HG02885 (cell line): Measurements from ENCODE around the gene TBP.
"Not testable (repeated sequence)": the region's sequence is repeated elsewhere in the genome, so short reads cannot be mapped to it uniquely, and the experiment has no call there.

Experiments
- ATAC-seq: cut with Tn5 transposase; IDR thresholded peaks from one replicate; pipeline ENCODE4 v1.9.1; 2021; ENCODE audit warnings: mild to moderate bottlenecking; ENCODE audit not compliant: unreplicated experiment, poor library complexity

The TBP gene

DNA sequence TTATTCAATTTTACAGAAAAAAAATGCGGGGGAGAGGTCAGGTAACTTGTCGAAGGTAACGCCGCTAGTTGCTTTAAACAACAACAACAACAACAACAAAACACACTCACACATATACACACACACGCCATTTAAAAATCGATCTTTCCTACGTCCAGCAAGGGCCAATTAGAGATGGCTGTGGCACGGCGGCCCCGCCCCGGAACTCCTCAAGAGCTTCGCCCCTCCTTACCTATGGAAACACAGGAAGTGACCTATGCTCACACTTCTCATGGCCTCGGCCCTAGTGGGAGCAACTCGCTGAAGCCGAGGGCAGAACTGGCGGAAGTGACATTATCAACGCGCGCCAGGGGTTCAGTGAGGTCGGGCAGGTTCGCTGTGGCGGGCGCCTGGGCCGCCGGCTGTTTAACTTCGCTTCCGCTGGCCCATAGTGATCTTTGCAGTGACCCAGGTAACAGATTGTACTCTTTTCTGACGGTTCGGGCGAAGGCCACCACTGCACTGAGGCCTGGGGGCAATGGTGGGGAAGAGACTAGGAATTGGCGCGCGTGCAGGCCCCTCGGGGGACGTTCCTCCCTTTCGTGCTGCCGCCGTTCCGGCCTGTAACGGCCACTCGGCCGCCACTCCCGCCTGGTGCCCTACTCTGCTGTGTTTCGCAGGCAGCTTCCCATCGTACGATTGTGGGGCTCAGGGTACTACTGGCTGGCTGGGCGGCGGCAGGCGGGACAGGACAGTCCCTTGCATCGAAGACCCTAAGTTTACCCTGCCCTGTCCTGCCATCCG, at the start of gene TBP:
TBP (plus strand) TSS at position 357 of the 783 bp plus-strand sequence. CDS start 2,661 bp downstream, outside the sequence.
- ATAC-seq: peak; percentile 96

- no peak for ATAC-seq
These were observed 49.7 kb upstream of the TBP start for GRCh38 chr6:170504479-170504878.

DNA sequence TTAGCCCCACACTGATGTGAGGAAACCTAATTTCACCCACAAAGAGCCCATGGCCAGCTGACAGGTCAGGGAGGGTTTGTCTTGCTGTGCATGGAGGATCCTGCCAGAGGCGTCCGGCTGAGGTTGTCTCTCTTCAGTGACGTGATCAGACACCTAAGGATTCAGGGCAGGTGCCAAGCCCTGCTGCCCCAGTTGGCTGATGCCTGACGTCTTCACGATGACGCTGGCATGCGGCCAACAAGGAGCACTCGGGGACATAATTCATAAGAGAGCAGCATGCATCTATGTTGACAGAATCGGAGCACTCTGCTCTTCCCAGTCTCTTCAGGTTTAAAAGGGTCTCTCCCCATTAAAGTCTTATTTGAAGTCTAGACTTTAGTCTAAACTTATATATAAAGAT, 48.9 kb upstream of the TBP start:
- no peak for ATAC-seq

- ATAC-seq: no peak
These were observed 47.7 kb upstream of the TBP start for GRCh38 chr6:170506446-170506845.

GRCh38 chr6:170507728-170508127, 46.4 kb upstream of the TBP start:
- not testable (repeated sequence) for ATAC-seq

- ATAC-seq: not testable (repeated sequence)
These were observed 45.9 kb upstream of the TBP start for GRCh38 chr6:170508275-170508674.

GRCh38 chr6:170508892-170509722, 45.1 kb upstream of the TBP start:
- not testable (repeated sequence) for ATAC-seq

DNA sequence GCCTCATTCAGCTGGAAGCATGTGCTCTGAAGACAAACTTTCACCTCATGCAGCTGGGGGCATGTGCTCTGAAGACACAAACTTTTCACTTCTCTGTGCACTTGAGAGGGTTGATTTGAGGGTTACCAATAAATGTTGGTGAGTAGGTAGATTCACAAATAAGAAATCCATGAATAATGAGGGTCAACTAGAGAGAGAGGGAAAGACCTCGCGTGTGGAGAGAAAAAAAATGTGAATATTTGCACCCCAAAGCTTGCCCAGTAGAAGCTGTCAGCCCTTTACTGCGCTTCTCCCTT, 44.5 kb upstream of the TBP start:
- no peak for ATAC-seq

- no peak for ATAC-seq
These were observed 43.5 kb upstream of the TBP start for GRCh38 chr6:170510631-170511030.

DNA sequence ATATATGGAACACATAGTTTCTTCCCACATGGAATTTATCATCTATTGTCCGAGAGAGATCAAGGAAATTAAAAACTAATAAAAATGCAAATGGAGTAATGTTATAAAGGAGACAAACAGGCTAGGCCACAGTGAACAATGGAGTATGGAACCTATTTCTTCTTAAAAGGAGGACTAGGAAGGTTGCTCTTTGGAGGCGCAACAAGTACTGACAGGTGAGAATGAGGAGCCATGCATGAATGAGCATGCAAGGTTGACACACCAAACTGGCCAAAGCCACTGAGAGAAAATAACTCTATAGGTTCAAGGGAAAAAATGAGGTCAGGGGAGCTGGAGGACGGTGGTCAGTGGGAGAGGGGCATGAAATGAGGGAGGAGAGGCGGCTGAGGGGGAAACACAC, 41.9 kb upstream of the TBP start:
- no peak for ATAC-seq

- no peak for ATAC-seq
These were observed 39.3 kb upstream of the TBP start for GRCh38 chr6:170514908-170515307.

GRCh38 chr6:170516783-170517616, 37.2 kb upstream of the TBP start:
- peak; percentile 86 for ATAC-seq

DNA sequence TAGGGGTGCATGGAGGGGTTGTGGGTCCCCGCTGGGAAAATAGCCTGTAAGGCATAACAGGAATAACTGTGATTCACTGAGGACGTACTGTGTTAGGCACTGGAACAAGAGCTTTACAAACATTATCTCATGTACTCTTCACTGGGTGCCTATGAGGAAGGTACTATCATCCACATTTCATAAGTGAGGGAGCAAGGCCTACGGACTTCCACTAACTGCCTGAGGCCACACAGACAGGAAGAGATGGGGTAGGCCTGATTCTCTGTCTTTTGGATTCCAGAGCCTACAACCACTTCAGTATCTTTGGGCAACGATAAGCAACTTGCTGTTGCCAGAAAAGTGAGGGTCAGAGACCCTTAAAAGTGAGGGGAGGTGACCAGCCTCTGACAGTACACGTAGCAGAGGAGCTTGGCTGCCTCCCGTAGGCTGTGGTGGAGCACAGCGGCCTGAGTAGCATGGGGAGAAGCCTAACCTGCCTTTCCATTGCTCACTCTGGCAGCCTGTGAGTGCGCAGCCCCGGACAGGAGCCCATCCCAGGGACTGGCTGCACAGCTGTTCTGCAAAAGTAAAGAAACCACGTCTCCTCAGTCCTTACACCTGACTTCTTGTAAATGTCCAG, 31.5 kb upstream of the TBP start:
- no peak for ATAC-seq

DNA sequence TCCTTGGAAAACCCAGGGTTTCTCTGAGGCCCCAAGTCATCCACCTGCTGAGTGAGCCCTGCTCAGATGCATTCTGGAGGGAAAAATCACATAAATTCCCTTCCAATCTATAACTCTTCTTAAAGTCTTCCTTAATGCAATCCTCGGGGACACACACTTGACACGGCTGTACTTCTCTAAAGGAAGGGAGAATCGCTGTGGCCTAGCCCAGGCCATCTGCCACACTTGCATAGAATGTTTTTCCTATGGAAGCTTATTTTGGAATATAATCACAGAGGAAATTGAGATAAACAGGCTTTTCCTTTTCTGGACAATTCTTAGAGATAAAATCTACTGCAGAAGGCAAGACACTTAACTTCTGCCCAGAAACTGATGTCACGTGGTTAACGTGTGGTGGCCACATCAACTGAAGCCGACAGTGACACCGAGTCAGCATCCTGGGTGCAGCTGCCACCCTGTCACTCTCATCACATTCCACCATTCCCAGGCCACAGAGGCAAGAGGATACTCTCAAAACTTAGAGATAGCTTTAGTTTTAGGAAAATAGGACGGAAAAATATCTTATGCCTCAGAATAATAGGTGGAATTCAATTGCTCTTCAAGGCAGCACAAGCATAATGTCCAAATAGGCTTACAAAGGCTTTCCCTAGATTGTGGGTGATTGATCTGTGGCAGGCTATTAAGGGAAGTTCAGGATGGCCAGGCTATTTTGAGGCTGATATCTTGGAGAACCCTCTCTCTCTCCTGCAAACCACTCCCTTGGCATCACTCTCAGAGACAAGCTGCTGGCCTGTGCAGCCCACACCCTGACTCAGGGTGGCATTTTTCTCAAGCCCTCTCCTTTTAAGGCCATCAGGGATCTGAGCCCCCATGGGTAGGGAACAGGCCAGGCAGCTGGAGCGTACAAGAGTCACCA, 30.7 kb upstream of the TBP start:
- ATAC-seq: no peak

- ATAC-seq: no peak
These were observed 30.0 kb upstream of the TBP start for GRCh38 chr6:170524172-170524502.

GRCh38 chr6:170525795-170526194, 28.4 kb upstream of the TBP start:
- no peak for ATAC-seq

DNA sequence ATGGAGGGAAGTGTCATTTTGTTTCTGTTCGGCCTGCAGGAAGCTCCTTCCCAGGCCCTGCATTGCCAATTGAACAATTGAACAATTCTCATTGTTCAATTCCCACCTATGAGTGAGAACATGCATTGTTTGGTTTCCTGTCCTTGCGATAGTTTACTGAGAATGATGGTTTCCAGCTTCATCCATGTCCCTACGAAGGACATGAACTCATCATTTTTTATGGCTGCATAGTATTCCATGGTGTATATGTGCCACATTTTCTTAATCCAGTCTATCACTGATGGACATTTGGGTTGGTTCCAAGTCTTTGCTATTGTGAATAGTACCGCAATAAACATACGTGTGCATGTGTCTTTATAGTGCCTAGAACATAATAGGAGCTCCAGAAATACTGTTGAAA, 26.2 kb upstream of the TBP start:
- ATAC-seq: not testable (repeated sequence)

DNA sequence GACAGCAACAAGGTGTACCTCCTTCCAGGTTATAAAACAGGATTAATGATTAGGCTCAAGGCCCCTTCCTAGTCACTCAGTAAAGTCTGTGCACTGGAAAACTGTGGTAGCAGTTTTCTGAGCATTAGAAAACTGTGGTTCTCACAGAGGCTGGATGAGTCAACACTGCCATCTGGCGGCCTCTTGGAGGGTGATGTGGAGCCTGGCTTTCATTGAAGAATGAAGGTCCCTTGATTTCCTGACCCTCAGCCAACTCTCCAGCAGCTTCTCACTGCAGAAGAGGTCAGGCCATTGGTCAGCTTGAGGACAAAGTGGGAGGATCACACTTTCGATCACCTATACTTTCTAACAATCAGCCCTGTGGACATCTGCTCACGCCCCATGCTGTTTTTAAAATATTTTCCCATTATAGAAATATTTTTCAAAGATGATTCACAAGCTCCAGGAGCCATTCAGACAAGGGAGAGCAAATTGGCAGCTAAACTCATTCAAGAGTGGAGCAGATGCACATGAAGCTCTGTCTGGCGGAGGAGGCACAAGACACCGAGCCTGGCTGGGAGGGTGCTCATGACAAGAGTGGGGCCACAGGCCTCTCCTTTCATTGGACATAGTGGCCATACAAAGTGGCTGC, 24.2 kb upstream of the TBP start:
- peak; percentile 69 for ATAC-seq

DNA sequence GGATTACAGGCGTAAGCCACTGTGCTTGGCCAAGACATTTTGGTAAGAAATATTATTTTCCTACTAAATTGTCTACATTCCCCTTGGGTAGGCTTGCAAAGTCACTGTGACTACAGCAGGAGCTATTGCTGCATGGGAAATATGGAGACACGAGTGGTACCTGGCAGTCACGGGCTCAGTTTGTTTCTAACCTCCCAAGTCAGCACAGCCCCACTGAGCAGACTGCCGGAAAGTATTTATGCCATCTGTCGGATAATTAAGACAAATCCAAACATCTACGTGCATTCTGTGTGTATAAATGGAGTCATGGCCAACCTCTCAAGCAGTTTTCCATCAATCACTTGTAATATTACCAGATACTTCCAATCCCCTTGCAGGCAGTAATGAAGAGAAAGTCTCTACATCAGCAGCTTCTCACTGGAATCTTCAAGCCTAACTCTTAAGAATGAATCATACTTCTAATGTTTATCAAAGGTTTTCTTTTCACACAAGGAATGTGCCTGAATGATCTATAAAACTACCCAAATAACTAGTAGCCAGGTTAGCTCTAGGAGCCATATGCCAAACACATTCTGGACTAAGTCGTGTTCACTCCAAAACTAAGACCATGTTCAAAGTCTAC, 21.2 kb upstream of the TBP start:
- no peak for ATAC-seq
